ENCODE results near the gene ZNF223.

Gene ZNF223

DNA sequence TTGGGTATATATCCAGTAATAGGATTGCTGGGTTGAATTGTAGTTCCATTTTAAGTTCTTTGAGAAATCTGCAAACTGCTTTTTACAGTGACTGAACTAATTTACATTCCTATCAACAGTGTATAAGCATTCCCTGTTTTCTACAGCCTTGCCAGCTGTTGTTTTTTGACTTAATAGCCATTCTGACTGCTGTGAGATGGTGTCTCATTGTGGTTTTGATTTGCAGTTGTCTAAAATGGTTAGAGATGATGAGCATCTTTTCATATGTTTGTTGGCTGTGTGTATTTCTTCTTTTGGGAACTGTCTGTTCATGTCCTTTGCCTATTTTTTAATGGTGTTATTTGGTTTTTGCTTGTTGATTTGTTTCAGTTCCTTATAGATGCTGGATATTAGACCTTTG lies 30.6 kb upstream of the ZNF223 start:
- H4K20me1 ChIP-seq (ENCODE audit: insufficient read depth) = no peaks in the 10 kb centered on the region
- no peaks in the 10 kb centered on the region for H3K79me2 ChIP-seq (ENCODE audit: insufficient read depth, low read depth)

DNA sequence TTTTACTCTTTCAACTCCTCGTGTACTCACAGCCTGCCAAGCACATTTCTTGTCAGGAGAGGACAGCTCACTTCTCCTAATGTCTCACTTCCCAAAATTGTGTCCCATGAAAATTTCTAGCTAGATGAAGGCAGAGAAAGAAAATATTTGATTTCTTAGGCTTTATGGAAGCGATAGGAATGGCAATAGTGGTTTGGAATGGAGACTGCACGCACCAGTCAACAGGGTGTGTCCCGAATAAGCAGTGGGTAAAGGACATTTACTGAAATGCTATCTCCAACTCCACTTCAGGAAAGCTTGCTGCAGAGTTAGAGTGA lies 27.0 kb upstream of the ZNF223 start:
- peak overlapping the region; percentile 55 for H2AFZ ChIP-seq (ENCODE audit: low read depth)
- H3K27ac ChIP-seq = no peak overlapping the region
- H3K4me3 ChIP-seq (IDR thresholded peaks at IDR 0.05; ENCODE audit: insufficient read depth, low read depth, low read length) = no peak overlapping the region
- H3K9ac ChIP-seq = no peak overlapping the region
- H3K79me2 ChIP-seq (ENCODE audit: insufficient read depth, low read depth) = no peaks in the 10 kb centered on the region
- H4K20me1 ChIP-seq (ENCODE audit: insufficient read depth) = no peaks in the 10 kb centered on the region
- TF ChIP-seq, protein P1, sequence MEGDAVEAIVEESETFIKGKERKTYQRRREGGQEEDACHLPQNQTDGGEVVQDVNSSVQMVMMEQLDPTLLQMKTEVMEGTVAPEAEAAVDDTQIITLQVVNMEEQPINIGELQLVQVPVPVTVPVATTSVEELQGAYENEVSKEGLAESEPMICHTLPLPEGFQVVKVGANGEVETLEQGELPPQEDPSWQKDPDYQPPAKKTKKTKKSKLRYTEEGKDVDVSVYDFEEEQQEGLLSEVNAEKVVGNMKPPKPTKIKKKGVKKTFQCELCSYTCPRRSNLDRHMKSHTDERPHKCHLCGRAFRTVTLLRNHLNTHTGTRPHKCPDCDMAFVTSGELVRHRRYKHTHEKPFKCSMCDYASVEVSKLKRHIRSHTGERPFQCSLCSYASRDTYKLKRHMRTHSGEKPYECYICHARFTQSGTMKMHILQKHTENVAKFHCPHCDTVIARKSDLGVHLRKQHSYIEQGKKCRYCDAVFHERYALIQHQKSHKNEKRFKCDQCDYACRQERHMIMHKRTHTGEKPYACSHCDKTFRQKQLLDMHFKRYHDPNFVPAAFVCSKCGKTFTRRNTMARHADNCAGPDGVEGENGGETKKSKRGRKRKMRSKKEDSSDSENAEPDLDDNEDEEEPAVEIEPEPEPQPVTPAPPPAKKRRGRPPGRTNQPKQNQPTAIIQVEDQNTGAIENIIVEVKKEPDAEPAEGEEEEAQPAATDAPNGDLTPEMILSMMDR (conservative IDR thresholded peaks at IDR 0.05; ENCODE audit: low read depth, low read length) = no peak
- H3K27me3 ChIP-seq (ENCODE audit: insufficient read depth, low read depth) = no peaks in the 10 kb centered on the region
- 0 out of 2 replicates have a peak overlapping the region, but pooled peaks have one; percentile 33 for H3K4me2 ChIP-seq
- H3K36me3 ChIP-seq (ENCODE audit: insufficient read depth) = no peaks in the 10 kb centered on the region
- H3K4me1 ChIP-seq (ENCODE audit: low read depth, poor library complexity, severe bottlenecking) = no peaks in the 10 kb centered on the region

More for the DNA sequence above, 30.6 kb upstream of the ZNF223 start:
- H2AFZ ChIP-seq (ENCODE audit: low read depth) = no peak overlapping the region
- H3K36me3 ChIP-seq (ENCODE audit: insufficient read depth) = no peaks in the 10 kb centered on the region
- no peak overlapping the region for H3K4me3 ChIP-seq (IDR thresholded peaks at IDR 0.05; ENCODE audit: insufficient read depth, low read depth, low read length)
- H3K4me2 ChIP-seq = no peak overlapping the region
- no peak overlapping the region for H3K9ac ChIP-seq
- no peaks in the 10 kb centered on the region for H3K27me3 ChIP-seq (ENCODE audit: insufficient read depth, low read depth)
- H3K27ac ChIP-seq = no peak overlapping the region
- no peaks in the 10 kb centered on the region for H3K4me1 ChIP-seq (ENCODE audit: low read depth, poor library complexity, severe bottlenecking)
- TF ChIP-seq, protein P1 (conservative IDR thresholded peaks at IDR 0.05; ENCODE audit: low read depth, low read length) = no peak

DNA sequence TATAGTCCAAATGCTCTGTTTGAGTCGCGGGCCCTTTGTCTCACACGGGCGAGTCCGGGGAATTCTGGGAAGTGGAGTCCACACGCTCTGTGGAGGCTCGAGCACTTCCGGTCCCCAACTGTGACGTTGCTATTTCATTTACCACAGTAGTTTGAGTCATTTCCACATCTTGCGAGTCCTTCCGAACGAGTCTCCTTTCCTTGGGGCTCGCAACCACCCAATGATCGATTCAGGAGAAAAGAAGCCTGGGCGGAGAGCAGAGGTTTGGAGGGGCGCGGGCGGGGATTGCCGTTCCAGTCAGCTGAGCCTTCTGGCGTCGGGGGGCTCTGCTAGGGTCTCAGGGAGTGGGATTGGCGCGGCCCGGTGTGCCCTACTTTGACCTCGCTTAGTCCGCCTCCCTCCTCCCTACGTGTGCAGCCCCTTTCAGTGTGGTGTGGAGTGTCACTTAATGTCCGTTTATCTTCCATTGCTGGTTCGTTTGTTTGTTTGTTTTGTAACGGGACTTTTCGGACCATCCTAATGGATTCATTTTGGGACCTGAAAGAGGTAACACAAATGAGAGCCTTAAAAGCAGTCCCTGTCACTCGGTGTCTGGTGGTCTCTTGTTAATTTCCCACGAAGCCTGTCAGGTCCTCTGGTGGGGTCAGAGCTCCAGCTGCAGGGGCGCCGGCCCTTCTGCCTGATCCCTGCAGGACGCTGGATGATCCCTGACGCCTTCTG lies 26.5 kb upstream of the ZNF223 start, which contains the start of gene ZNF222:
TSS of gene ZNF222 (plus strand) at position 163 of the 720 bp plus-strand sequence. CDS start at position 221, 58 bp downstream.
- H3K79me2 ChIP-seq (ENCODE audit: insufficient read depth, low read depth) = no peaks in the 10 kb centered on the region
- no peaks in the 10 kb centered on the region for H3K36me3 ChIP-seq (ENCODE audit: insufficient read depth)
- no peak within 1 kb of the TSS for H3K27ac ChIP-seq
- no peak within 1 kb of the TSS for H3K4me3 ChIP-seq (IDR thresholded peaks at IDR 0.05; ENCODE audit: insufficient read depth, low read depth, low read length)
- TF ChIP-seq, protein P1 (conservative IDR thresholded peaks at IDR 0.05; ENCODE audit: low read depth, low read length) = no peak
- H4K20me1 ChIP-seq (ENCODE audit: insufficient read depth) = no peaks in the 10 kb centered on the region
- H2AFZ ChIP-seq (ENCODE audit: low read depth) = peak within 1 kb of the TSS; percentile 55
- H3K4me2 ChIP-seq = peak within 1 kb of the TSS; percentile 33; the same call in 1 of the 2 replicates
- H3K9ac ChIP-seq = peak within 1 kb of the TSS; percentile 32; the same call in 1 of the 2 replicates
- no peaks in the 10 kb centered on the region for H3K4me1 ChIP-seq (ENCODE audit: low read depth, poor library complexity, severe bottlenecking)
- H3K27me3 ChIP-seq (ENCODE audit: insufficient read depth, low read depth) = no peaks in the 10 kb centered on the region

DNA sequence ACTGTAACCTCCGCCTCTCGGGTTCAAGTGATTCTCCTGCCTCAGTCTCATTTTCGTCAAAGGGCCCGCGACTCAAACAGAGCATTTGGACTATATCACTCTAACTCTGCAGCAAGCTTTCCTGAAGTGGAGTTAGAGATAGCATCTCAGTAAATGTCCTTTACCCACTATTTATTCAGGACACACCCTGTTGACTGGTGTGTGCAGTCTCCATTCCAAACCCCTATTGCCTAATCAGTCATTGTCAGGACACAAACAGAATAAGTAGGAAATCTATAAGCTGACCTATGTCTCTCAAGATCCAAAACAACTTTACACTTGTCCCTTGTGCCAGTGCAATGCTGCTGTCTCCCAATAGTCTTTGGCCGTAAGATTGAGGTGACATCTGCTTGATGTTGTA lies 25.2 kb upstream of the ZNF223 start:
- H3K4me3 ChIP-seq (IDR thresholded peaks at IDR 0.05; ENCODE audit: insufficient read depth, low read depth, low read length) = no peak overlapping the region
- H3K27ac ChIP-seq = no peak overlapping the region
- no peak overlapping the region for H2AFZ ChIP-seq (ENCODE audit: low read depth)
- H3K4me1 ChIP-seq (ENCODE audit: low read depth, poor library complexity, severe bottlenecking) = no peaks in the 10 kb centered on the region
- H3K79me2 ChIP-seq (ENCODE audit: insufficient read depth, low read depth) = no peaks in the 10 kb centered on the region
- TF ChIP-seq, protein P1 (conservative IDR thresholded peaks at IDR 0.05; ENCODE audit: low read depth, low read length) = no peak
- H3K9ac ChIP-seq = no peak overlapping the region
- no peaks in the 10 kb centered on the region for H3K36me3 ChIP-seq (ENCODE audit: insufficient read depth)
- no peaks in the 10 kb centered on the region for H3K27me3 ChIP-seq (ENCODE audit: insufficient read depth, low read depth)
- H4K20me1 ChIP-seq (ENCODE audit: insufficient read depth) = no peaks in the 10 kb centered on the region
- no peak overlapping the region for H3K4me2 ChIP-seq

Measured in KMS-11 (cell line).